Hematopoietic multipotent progenitor cell treated with erythropoietin and hydrocortisone succinate and interleukin-3 and kit ligand, for 15 days (in vitro differentiated cells): ENCODE measurements around the gene APEH.
A peak's percentile ranks its signal among the peaks of the same experiment; 100 is the strongest.
"Not testable (repeated sequence)": the region's sequence is repeated elsewhere in the genome, so short reads cannot be mapped to it uniquely, and the experiment has no call there.

Experiments
- DNase-seq: peaks from one replicate; pipeline ENCODE4 v3.0.0-alpha.2; 2015; ENCODE audit warnings: low spot score

The APEH gene

GRCh38 chr3:49668861-49669260 lies 5.3 kb upstream of the APEH start:
- DNase-seq: no peak

- no peak for DNase-seq
These were observed 4.8 kb upstream of the APEH start for GRCh38 chr3:49669352-49669751.

- DNase-seq: no peak
These were observed 3.2 kb upstream of the APEH start for GRCh38 chr3:49670940-49671290.

GRCh38 chr3:49671291-49672288 lies 2.6 kb upstream of the APEH start:
- peak; percentile 86 for DNase-seq

- peak; percentile 95 for DNase-seq
These were observed 933 bp upstream of the APEH start for GRCh38 chr3:49673121-49673714.

- DNase-seq: peak; percentile 19
These were observed 389 bp downstream of the APEH start for GRCh38 chr3:49674497-49674983.

- DNase-seq: no peak
These were observed 1.8 kb downstream of the APEH start for GRCh38 chr3:49675912-49676311.

GRCh38 chr3:49680493-49681231 lies 6.5 kb downstream of the APEH start:
- DNase-seq: no peak

- DNase-seq: no peak
These were observed 7.0 kb downstream of the APEH start for GRCh38 chr3:49681232-49681522.

- DNase-seq: no peak
These were observed 7.4 kb downstream of the APEH start for GRCh38 chr3:49681543-49681942.

GRCh38 chr3:49683162-49683561 lies 9.0 kb downstream of the APEH start:
- DNase-seq: no peak

- not testable (repeated sequence) for DNase-seq
These were observed 10.3 kb downstream of the APEH start for GRCh38 chr3:49684453-49684852.

GRCh38 chr3:49685103-49685502 lies 11.0 kb downstream of the APEH start:
- not testable (repeated sequence) for DNase-seq

- DNase-seq: not testable (repeated sequence)
These were observed 11.7 kb downstream of the APEH start for GRCh38 chr3:49685846-49686245.

- DNase-seq: peak; percentile 40
These were observed 12.2 kb downstream of the APEH start for GRCh38 chr3:49686346-49686745.

GRCh38 chr3:49686769-49687423 lies 12.7 kb downstream of the APEH start:
- peak; percentile 88 for DNase-seq

- DNase-seq: not testable (repeated sequence)
These were observed 13.3 kb downstream of the APEH start for GRCh38 chr3:49687424-49687795.

GRCh38 chr3:49688338-49689045 lies 14.3 kb downstream of the APEH start:
- peak; percentile 23 for DNase-seq

GRCh38 chr3:49689046-49689907 lies 15.1 kb downstream of the APEH start, which contains the start of the genes MST1 and RNF123:
MST1 (minus strand) TSS chr3:49689474; CDS start chr3:49688691, 783 bp downstream.
RNF123 (plus strand) TSS chr3:49689557; CDS start chr3:49691166, 1,609 bp downstream.
- DNase-seq: peak; percentile 88

GRCh38 chr3:49689908-49690624 lies 15.9 kb downstream of the APEH start:
- peak; percentile 55 for DNase-seq
